PC-3 (cell line): ENCODE measurements around the gene MEGF6.

Experiments
- EZH2 ChIP-seq: fragments of 300-600 bp; sonication (generic); IDR thresholded peaks from one replicate; pipeline ENCODE4 v1.6.1; 2017; ENCODE audit warnings: antibody characterized with exemption, mild to moderate bottlenecking, low read length; ENCODE audit not compliant: unreplicated experiment
- EZH2phosphoT487 ChIP-seq: fragments of 300-600 bp; sonication (generic); IDR thresholded peaks from 2 replicates; pipeline ENCODE4 v1.6.1; 2018; ENCODE audit warnings: mild to moderate bottlenecking, antibody characterized with exemption, low read length, borderline replicate concordance
- TF ChIP-seq, protein P1 (sequence below): fragments of 300-600 bp; sonication (generic); conservative IDR thresholded peaks from 2 replicates; pipeline ENCODE4 v1.5.1; 2017; ENCODE audit warnings: antibody characterized with exemption, low read depth, mild to moderate bottlenecking, low read length

DNA sequence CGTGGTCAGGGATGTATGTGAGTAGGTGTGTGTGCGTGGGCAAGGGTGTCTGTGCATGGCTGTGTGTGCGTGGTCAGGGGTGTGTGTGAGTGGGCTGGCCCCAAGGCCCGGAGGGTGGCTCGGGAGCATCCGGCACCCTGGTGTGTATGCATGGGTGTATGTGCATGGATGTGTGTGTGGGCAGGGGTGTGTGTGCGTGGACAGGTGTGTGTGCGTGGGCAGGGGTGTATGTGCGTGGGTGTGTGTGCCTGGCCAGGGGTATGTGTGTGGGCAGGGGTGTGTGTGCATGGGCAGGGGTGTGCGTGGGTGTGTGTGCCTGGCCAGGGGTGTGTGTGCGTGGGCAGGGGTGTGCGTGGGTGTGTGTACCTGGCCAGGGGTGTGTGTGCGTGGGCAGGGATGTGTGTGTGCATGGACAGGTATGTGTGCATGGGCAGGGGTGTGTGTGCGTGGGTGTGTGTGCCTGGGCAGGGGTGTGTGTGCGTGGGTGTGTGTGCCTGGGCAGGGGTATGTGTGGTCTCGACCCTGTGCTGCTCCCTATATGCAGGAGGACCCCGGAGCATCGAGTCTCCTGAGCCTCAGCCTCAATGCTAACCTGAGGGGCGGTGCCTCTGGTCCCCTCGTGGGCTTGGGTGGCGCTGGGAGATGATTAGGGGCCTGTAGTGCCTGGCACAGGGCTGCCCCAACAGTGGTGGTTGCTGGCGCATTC is 140.5 kb downstream of the MEGF6 start:
- TF ChIP-seq, protein P1, sequence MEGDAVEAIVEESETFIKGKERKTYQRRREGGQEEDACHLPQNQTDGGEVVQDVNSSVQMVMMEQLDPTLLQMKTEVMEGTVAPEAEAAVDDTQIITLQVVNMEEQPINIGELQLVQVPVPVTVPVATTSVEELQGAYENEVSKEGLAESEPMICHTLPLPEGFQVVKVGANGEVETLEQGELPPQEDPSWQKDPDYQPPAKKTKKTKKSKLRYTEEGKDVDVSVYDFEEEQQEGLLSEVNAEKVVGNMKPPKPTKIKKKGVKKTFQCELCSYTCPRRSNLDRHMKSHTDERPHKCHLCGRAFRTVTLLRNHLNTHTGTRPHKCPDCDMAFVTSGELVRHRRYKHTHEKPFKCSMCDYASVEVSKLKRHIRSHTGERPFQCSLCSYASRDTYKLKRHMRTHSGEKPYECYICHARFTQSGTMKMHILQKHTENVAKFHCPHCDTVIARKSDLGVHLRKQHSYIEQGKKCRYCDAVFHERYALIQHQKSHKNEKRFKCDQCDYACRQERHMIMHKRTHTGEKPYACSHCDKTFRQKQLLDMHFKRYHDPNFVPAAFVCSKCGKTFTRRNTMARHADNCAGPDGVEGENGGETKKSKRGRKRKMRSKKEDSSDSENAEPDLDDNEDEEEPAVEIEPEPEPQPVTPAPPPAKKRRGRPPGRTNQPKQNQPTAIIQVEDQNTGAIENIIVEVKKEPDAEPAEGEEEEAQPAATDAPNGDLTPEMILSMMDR, result no peak
- TF ChIP-seq EZH2 (no peak), EZH2phosphoT487 (no peak)
